ENCODE results near the gene OR14I1.

DNA sequence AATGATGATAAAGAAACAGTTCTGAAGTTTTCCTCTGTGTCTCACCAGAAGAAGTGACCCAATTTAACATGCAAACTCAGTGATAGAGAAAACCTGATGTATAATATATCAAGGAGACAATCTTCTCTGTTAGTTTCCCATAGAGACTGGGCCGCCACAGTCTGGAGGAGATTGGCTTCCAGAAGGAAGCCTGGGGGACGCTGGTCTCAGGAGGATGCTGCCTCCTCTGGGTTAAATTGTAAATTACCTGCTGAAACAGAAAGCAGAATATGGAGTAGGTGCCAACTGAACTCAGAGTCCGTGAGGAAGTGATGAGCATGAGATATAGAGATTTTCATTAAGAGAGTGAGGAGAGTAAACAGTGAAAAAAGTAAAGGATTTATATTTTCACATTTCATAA lies 15.8 kb downstream of the OR14I1 start:
- TF ChIP-seq, protein P1, sequence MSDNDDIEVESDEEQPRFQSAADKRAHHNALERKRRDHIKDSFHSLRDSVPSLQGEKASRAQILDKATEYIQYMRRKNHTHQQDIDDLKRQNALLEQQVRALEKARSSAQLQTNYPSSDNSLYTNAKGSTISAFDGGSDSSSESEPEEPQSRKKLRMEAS (IDR thresholded peaks at IDR 0.05), result no peak
- TF ChIP-seq TFCP2L1 (CRISPR knock-in tag; IDR thresholded peaks at IDR 0.05), result no peak
- TF ChIP-seq SREBF2 (IDR thresholded peaks at IDR 0.05), result no peak
- no peak for TF ChIP-seq POLR2A (IDR thresholded peaks at IDR 0.05; ENCODE audit: low read length)
- TF ChIP-seq, protein P2, sequence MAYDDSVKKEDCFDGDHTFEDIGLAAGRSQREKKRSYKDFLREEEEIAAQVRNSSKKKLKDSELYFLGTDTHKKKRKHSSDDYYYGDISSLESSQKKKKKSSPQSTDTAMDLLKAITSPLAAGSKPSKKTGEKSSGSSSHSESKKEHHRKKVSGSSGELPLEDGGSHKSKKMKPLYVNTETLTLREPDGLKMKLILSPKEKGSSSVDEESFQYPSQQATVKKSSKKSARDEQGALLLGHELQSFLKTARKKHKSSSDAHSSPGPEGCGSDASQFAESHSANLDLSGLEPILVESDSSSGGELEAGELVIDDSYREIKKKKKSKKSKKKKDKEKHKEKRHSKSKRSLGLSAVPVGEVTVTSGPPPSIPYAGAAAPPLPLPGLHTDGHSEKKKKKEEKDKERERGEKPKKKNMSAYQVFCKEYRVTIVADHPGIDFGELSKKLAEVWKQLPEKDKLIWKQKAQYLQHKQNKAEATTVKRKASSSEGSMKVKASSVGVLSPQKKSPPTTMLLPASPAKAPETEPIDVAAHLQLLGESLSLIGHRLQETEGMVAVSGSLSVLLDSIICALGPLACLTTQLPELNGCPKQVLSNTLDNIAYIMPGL (CRISPR knock-in tag; IDR thresholded peaks at IDR 0.05; ENCODE audit: borderline replicate concordance), result no peak
